Right atrium auricular region (tissue), 2 donors: ENCODE results near the gene DLG1. TPM values are rescaled to one million over a fixed set of nuclear protein-coding genes. Genes with fewer than 3 reads are reported as not detected.
"Not testable (repeated sequence)": the region's sequence is repeated elsewhere in the genome, so short reads cannot be mapped to it uniquely, and the experiment has no call there.

Experiments
- DNase-seq: peaks from one replicate; pipeline ENCODE4 v3.0.0-alpha.2; 2019; ENCODE audit warnings: low spot score
- H3K27ac ChIP-seq, 2 donors: fragments of 200-600 bp; sonication (generic); 1 replicate in 1 of 2; 2 replicates in 1 of 2; pipeline ENCODE4 v1.5.1; 2016 to 2019
- H3K27me3 ChIP-seq, 2 donors: fragments of 200-600 bp; sonication (generic); one replicate each; pipeline versions ENCODE4 v1.5.1 to v1.6.0; 2017 to 2019
- H3K36me3 ChIP-seq: fragments of 200-600 bp; sonication (generic); one replicate; pipeline ENCODE4 v1.5.1; 2016
- H3K4me1 ChIP-seq, 2 donors: fragments of 200-600 bp; sonication (generic); one replicate each; pipeline versions ENCODE4 v1.5.1 to v1.6.0; 2017 to 2019
- H3K4me3 ChIP-seq, 2 donors: fragments of 200-600 bp; sonication (generic); 1 replicate in 1 of 2; 2 replicates in 1 of 2; pipeline ENCODE4 v1.5.1; 2017 to 2019; ENCODE audit warnings: mild to moderate bottlenecking in 1 of 2, moderate library complexity in 1 of 2
- H3K9me3 ChIP-seq, 2 donors: fragments of 200-600 bp; sonication (generic); one replicate each; pipeline ENCODE4 v1.5.1; 2019
- CTCF ChIP-seq, 2 donors: fragments of 200-600 bp; sonication (generic); IDR thresholded peaks; one replicate each; pipeline ENCODE4 v1.5.1; 2019; ENCODE audit warnings: antibody characterized with exemption in 2 of 2
- total RNA-seq, 2 donors: library from RNA; depleted of rRNA; stranded (reverse); fragments of >200 nt; gene quantifications; one replicate each; pipeline ENCODE4 v1.1.0, GENCODE V29; 2016

Gene DLG1
- total RNA-seq, 2 donors from 2014 or later, result 24.4 to 49.9 TPM

GRCh38 chr3:197197334-197197733, 101.1 kb downstream of the DLG1 start:
- DNase-seq, result no peak
- no peak overlapping the region for H3K27ac ChIP-seq
- H3K36me3 ChIP-seq, result no peaks in the 10 kb centered on the region
- TF ChIP-seq CTCF (IDR thresholded peaks at IDR 0.05), result no peak
- no peaks in the 10 kb centered on the region for H3K4me1 ChIP-seq
- H3K4me3 ChIP-seq, result no peak overlapping the region
- H3K27me3 ChIP-seq, result no peaks in the 10 kb centered on the region
- no peaks in the 10 kb centered on the region for H3K9me3 ChIP-seq

GRCh38 chr3:197196192-197196591, 102.2 kb downstream of the DLG1 start:
- Histone ChIP-seq H3K27ac (no peak overlapping the region), H3K36me3 (no peaks in the 10 kb centered on the region), H3K4me3 (no peak overlapping the region), H3K4me1 (no peaks in the 10 kb centered on the region), H3K27me3 (no peaks in the 10 kb centered on the region), H3K9me3 (no peaks in the 10 kb centered on the region)
- DNase-seq, result no peak
- no peak for TF ChIP-seq CTCF (IDR thresholded peaks at IDR 0.05)

- no peak for TF ChIP-seq CTCF (IDR thresholded peaks at IDR 0.05)
- H3K4me3 ChIP-seq, result no peak overlapping the region
- H3K4me1 ChIP-seq, result no peaks in the 10 kb centered on the region
- no peak overlapping the region for H3K27ac ChIP-seq
- no peak for DNase-seq
- H3K36me3 ChIP-seq, result no peaks in the 10 kb centered on the region
- no peaks in the 10 kb centered on the region for H3K27me3 ChIP-seq
- H3K9me3 ChIP-seq, result no peaks in the 10 kb centered on the region
Observed at GRCh38 chr3:197195326-197195725, 103.1 kb downstream of the DLG1 start.

- not testable (repeated sequence) for H3K4me1 ChIP-seq, H3K4me3 ChIP-seq, H3K36me3 ChIP-seq, H3K27me3 ChIP-seq, H3K9me3 ChIP-seq, DNase-seq, H3K27ac ChIP-seq
Observed at GRCh38 chr3:197193759-197194158, 104.7 kb downstream of the DLG1 start.

- Histone ChIP-seq H3K4me3 (no peak overlapping the region), H3K9me3 (no peaks in the 10 kb centered on the region), H3K27me3 (no peaks in the 10 kb centered on the region), H3K36me3 (no peaks in the 10 kb centered on the region), H3K4me1 (no peaks in the 10 kb centered on the region), H3K27ac (no peak overlapping the region)
- DNase-seq, result no peak
- TF ChIP-seq CTCF (IDR thresholded peaks at IDR 0.05), result no peak
Observed at GRCh38 chr3:197191897-197192296, 106.5 kb downstream of the DLG1 start.

GRCh38 chr3:197189623-197190022, 108.8 kb downstream of the DLG1 start:
- H3K9me3 ChIP-seq, result no peaks in the 10 kb centered on the region
- no peaks in the 10 kb centered on the region for H3K4me1 ChIP-seq
- H3K27me3 ChIP-seq, result no peaks in the 10 kb centered on the region
- H3K4me3 ChIP-seq, result no peak overlapping the region
- TF ChIP-seq CTCF (IDR thresholded peaks at IDR 0.05), result no peak
- H3K36me3 ChIP-seq, result no peaks in the 10 kb centered on the region
- DNase-seq, result no peak
- no peak overlapping the region for H3K27ac ChIP-seq
